Hepatocyte (in vitro differentiated cells): ENCODE results near the gene ZNF155.

Experiments
- EZH2phosphoT487 ChIP-seq: fragments of 200-600 bp; sonication (generic); IDR thresholded peaks from one replicate; pipeline ENCODE4 v1.6.1; 2018; ENCODE audit warnings: antibody characterized with exemption, mild to moderate bottlenecking, low read depth, moderate library complexity; ENCODE audit not compliant: unreplicated experiment, severe bottlenecking
- TF ChIP-seq, protein P1 (sequence below): fragments of 200-600 bp; sonication (generic); IDR thresholded peaks from 2 replicates; pipeline ENCODE4 v1.5.1; 2016; ENCODE audit warnings: antibody characterized with exemption, mild to moderate bottlenecking; ENCODE audit not compliant: poor library complexity

DNA sequence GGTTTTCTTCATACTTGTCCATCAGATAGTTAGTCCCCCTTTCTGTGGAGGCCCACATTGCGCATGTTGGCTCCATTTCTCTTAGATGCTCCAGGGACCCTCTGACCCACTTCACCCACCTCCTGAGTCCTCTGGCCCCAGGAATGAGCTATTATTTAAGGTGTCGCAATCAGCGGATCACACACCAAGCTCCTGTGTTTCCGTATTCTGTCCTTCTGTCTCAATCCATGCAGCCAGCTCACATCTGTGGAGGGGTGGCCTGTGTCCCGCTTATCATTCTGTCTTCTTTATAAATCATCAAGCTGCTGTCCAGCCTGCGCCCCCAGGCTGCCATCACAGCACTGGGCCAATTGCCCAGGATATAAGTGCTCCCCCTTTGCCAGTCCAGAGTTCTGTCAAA is 23.5 kb downstream of the ZNF155 start:
- TF ChIP-seq, protein P1, sequence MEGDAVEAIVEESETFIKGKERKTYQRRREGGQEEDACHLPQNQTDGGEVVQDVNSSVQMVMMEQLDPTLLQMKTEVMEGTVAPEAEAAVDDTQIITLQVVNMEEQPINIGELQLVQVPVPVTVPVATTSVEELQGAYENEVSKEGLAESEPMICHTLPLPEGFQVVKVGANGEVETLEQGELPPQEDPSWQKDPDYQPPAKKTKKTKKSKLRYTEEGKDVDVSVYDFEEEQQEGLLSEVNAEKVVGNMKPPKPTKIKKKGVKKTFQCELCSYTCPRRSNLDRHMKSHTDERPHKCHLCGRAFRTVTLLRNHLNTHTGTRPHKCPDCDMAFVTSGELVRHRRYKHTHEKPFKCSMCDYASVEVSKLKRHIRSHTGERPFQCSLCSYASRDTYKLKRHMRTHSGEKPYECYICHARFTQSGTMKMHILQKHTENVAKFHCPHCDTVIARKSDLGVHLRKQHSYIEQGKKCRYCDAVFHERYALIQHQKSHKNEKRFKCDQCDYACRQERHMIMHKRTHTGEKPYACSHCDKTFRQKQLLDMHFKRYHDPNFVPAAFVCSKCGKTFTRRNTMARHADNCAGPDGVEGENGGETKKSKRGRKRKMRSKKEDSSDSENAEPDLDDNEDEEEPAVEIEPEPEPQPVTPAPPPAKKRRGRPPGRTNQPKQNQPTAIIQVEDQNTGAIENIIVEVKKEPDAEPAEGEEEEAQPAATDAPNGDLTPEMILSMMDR = no peak
- TF ChIP-seq EZH2phosphoT487 = no peak
